Right lobe of liver (tissue), 4 donors: ENCODE results near the gene TTC39C.

ENCODE experiments used
- CTCF ChIP-seq, 4 donors: fragments of 200-600 bp in 3 of 4; fragments of 450-650 bp in 1 of 4; IDR thresholded peaks; one replicate each; pipeline versions ENCODE4 v1.5.1 to v1.8.0; 2016 to 2022; ENCODE audit warnings: antibody characterized with exemption in 4 of 4, mild to moderate bottlenecking in 2 of 4
- POLR2A ChIP-seq: fragments of 450-650 bp; IDR thresholded peaks from one replicate; pipeline ENCODE4 v1.6.1; 2017; ENCODE audit warnings: antibody characterized with exemption, mild to moderate bottlenecking
- donor health status: DM: no; HTN: no; CAD: no.
- donor health status: DM: no; HTN: no; CAD: no.
- donor health status: DM: no; HTN: yes; CAD: no.

GRCh38 chr18:24115628-24116027 lies 101.1 kb downstream of the TTC39C start:
- TF ChIP-seq CTCF (IDR thresholded peaks at IDR 0.05) (no peak), POLR2A (no peak)
